IPS DF 19.7 (cell line): Measurements from ENCODE around the gene COMMD4.

ENCODE experiments used
- DNase-seq: peaks from one replicate; pipeline ENCODE4 v3.0.0-alpha.2; 2013; ENCODE audit warnings: low read depth, low spot score

Gene COMMD4

DNA sequence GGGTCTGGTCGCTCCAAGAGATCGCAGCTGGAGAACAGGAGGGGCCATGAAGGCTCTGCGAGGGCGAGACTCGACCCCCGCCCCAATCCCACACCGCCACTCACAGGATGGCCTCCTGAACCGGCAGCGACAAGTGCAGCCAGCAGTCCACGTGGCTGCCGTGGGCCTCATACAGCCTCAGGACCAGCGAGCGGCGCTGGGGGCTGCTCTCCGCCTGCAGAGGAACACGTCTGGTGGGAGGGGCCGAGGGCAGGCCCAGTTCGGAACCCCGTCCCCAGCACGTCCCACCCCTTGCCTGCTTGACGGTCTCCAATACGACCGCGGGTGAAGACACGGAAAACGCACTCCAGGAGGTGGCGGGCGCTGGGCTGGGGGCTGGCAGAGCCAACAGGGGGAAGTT, 20.1 kb downstream of the COMMD4 start:
- DNase-seq = no peak

DNA sequence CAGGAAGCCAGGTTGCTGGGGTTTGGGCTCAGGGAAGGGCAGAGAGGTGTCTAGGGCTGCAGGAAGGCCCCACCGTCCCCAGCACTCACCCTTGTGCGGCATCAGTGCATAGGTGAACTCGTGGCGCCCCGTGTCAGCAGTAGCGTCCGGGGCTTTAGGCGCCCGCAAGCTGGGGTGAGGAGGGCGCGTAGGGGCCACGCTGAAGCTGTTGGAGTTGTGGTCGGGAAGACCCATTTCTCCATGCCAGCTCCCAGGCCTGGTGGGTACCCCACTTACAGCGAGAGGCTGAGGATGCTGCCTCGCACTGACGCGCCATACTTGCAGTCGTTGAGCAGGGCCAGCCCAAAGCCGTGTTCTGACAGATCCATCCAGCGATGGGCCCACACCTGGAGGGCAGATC, 20.7 kb downstream of the COMMD4 start:
- DNase-seq = no peak

DNA sequence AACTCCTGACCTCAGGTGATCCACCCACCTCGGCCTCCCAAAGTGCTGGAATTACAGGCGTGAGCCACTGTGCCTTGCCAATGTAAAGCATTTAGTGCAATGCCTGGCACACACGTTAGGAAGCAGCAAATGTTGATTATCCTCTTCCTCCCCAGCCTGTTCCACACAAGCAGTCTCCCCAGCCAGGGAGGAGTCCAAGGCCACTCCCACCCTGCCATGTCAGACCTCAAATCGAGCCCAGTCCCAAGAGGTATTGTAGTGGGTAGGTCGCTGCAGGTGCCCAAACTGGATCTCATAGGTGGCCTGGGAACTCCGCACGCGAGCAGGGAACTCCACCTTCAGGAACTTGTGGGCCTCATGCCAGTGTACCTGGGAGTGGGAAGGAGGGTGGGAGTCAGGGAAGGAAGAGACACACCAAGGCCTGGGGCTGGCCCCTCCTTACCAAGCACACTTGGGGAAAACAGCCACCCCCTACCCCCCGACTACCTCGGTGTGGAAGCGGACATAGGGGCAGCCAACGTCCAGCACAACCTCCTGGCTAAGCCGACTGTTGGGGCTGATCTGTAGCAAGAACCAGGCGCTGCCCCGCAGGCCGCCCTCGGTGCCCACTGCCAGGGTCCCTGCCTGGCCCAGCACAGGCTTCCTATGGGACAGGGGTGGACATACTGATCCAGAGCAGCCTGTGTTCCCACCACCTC, 22.3 kb downstream of the COMMD4 start:
- no peak for DNase-seq

- DNase-seq = no peak
Observed at GRCh38 chr15:75358771-75359536, 23.1 kb downstream of the COMMD4 start.

- DNase-seq = no peak
Observed at GRCh38 chr15:75359537-75360250, 23.8 kb downstream of the COMMD4 start.

DNA sequence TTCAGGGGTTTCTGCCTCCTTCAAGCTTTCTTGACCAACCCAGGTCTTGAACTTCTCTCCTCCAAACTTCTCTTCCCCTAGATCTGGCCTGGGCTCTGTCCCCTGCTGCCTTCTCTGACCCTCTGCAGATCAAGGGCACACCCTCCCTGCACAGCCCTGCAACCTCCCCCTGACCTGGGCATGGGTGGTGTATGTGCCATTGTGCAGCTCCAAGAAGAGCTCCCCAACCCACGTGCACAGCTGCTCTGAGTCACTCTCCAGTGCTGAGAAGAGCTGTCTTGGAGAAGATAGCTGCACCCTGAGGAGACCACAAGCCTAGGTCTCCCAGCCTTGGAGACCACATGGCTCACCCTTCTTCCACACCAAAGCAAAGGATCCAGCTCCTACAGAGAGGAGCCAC, 24.5 kb downstream of the COMMD4 start:
- no peak for DNase-seq

DNA sequence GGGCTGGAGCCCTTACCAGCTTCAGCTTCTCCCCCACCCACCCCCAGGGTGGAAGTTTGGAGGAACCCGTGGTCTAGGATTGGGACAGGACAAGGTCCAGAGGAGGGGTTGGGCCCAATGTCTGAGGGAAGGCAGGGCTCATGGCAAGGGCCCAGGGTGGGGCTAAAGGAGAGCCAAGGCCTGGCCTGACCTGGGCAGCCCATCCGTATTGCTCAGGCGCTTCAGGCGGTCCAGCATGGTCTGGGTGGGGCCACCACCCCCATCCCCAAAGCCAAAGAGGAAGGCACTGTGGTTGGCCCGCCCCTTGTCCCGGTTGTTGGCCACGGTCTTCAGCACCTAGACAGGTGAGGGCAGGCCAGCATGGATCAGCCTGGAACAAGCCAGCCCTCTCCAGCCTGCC, 25.0 kb downstream of the COMMD4 start:
- DNase-seq = no peak

GRCh38 chr15:75361361-75361988, 25.6 kb downstream of the COMMD4 start:
- DNase-seq = no peak

DNA sequence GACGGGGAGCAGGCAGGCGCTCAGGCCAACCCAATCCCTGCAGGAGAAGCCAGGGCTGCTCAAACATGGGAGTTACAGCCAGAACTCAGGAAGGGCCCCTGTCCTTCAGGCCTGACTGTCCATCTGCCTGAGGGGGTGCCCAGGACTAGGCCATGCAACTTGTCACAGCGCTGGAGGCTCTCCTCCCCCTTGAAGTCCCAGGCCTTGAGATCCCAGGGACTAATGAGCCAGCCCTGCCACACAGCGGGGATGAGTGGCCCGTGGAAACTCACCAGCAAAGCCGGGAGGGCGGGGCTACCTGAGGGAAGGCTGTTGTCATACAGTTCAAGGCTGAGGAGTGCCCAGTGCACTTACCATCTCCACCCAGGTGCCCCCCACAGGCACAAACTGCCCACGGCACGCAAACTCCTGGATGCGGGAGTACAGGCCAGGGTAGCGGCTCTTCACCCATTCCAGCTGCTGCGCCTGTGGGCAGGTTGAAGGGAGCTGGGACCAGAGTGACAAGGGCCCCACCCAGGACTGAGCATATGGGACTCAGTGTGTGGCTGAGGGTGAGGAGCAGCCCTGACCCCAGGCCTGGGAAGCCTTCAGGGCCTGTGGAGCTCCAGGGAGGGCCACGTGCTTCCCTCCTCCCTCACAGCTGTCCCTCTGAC, 26.3 kb downstream of the COMMD4 start:
- no peak for DNase-seq

DNA sequence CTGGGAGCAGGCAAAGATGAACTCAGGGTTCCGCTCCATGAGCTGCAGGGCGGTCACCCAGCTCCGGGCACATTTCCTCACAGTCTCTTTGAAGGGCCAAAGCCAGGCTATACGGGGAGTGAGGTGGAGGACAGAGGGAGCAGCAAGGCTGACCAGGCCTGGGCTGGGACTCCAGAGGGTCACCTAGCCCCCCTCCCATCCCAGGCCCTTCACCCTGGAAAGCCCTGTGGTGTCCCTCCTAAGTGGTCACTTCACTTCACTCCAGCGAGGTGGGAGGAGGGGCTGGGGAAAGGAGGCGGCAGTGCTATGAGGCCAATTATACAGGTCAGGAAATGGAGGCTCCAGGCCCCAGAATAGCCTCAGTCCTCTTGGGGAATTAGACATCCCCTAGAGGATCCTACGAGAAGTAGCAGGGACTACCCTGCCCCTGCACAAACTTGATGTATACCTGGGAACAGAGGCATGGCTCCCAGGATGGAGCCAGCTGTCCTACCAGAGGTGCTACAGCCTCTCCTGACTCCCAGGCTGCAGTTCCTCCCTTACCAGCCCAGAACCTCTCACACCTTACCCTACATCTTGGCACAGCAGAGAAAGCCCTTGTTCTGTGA, 26.9 kb downstream of the COMMD4 start:
- no peak for DNase-seq

GRCh38 chr15:75363786-75364185, 27.9 kb downstream of the COMMD4 start:
- no peak for DNase-seq

GRCh38 chr15:75364881-75365280, 29.0 kb downstream of the COMMD4 start:
- no peak for DNase-seq

DNA sequence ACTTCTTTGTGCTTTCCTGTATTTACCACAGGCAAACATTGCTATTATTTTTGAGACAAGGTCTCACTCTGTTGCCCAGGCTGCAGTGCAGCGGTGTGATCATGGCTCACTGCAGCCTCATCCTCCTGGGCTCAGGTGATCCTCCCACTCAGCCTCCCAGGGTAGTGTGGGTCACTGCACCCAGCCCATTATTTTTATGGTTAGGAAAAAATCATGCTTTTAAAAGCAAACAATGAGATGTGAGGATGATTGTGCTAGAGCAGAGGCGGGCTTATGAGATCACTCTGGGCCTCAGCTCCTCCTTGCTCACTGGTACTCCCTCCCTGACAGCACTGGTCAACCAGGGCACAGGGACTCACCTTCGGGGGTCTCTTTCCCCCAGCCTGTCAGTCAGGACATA, 30.3 kb downstream of the COMMD4 start:
- DNase-seq = no peak

DNA sequence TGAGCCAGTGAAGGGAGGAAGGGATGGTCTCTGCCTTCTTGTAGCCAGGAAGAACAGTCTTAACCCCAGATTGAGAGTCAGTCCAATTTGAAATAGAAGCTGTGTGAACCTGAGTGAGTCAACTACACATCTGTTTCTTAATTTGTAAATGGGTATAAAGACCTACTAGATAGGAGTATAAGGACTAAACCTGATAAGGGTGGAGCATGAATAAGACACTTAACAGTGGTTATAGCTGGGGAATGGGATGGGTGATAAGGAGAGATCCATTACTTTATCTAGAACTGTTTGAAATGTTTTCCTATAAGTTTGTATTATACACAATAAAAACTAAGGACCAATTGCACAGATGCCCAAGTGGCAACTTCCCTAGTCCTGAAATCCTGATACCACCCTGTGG, 31.1 kb downstream of the COMMD4 start:
- DNase-seq = no peak

- no peak for DNase-seq
Observed at GRCh38 chr15:75367406-75367912, 31.6 kb downstream of the COMMD4 start.

DNA sequence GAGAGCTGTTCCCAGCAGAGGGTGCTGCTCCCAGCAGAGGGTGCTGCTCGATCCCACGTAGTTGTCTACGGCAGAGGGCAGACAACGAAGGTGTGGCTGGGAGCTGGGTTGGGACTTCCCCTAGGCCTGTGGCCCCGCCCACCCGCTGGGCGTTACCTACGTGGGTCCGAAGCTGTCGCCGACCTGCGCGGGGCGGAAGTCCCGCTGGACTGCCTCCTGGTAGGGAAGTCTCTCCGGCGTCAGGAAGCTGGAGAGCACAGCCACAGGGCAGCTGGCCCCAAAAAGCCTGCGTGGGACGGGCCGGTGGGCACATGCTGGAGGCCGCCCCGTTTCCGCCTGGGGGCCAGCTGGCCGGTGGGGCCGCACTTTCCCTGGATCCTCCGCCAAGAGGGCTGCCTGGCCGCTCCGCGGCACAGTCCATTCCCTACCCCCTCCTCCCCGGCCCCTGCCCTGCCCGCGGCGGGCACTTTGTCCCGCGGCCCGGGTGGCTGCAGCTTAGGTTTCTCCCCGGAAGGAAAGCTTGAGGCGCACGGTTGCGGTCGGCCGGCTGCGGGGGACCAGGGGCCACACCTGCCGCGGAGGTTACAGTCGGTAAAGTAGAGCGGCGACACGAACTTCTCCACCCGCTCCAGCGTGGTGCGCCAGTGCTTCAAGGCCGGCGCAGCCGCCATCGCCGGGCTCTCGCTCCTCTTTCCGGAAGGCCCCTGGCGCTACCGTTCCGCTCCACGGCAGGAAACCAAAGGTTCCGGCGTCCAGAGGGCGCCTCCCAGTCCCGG, 32.2 kb downstream of the COMMD4 start, which contains the start of gene MAN2C1:
MAN2C1 (minus strand) TSS at position 695 of the 776 bp plus-strand sequence; CDS start at position 671, 24 bp downstream.
- DNase-seq = peak; percentile 92

DNA sequence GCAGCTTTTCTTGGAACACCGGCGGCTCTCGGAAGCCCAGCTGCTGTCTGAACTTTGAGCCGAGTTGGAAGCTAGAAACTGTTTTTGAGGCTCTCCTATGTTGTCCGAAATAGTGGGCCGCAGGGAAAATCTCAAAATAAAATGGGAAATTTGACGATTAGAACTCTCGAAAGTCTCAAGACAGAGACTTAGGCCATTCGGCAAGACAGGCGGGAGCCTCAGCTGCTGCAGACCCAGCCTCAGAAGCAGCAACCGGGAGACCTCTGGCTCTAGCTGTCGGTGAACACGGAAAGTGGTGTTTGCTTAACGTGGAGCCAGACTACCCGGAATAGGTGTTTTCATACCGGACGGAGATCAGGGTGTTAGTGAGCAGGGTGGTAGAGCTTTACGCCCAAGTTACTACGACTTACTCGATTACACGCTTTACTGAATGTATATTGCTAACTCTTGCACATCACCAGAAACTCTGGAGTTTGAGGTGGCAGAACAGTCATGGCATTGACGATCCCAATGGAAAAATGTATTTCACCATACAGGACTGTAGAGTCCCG, 32.9 kb downstream of the COMMD4 start:
- DNase-seq = no peak

DNA sequence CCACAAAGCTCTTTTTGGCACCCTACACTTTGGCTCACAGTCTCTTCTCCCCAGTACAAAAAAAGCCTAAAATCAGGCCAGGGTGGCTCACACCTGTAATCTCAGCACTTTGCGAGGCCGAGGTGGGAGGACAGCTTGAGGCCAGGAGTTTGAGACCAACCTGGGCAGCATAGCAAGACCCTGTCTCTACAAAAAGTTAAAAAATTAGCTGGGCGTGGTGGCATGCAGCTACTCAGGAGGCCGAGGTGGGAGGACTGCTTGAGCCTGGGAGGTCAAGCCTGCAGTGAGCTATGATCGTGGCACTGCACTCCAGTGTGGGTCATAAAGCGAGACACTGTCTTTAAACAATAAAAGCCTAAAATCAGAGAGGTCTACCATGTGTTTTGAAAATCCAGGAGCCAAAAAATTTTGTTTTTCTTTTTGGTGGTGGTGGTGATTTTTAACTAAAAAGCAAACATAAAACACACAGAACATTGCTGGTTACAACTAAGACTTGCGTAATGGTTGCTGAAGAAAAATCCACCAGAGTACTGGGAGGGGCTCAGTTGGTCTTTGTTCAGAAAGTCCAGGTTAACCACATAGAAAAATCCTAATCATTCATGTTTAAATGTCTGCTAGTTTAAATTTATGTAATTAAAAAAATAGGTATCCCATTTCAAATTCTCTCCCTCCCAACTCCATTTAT, 34.2 kb downstream of the COMMD4 start:
- DNase-seq = no peak

DNA sequence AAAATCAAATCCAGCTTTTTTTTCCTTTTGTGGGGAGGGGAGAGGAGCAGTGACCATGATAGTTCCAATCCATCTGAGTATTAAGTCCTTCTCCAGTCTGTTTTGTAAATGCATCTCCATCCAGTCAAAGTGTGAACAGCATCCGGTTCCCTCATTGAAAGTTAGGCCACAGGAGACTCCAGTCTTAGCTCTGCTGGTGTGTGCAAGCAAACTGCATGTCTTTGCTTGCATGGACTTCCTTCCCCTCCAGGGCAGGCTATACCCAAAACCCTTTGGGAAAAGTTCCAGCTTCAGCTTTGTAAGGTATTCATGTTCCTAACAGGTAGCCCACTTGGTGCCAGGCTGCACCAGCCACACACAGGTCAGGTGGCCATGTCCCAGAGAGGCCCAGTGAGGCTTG, 35.6 kb downstream of the COMMD4 start:
- no peak for DNase-seq
